HCT116 (cell line): ENCODE measurements around the gene GJE1. TPM values are rescaled to one million over a fixed set of nuclear protein-coding genes. Genes with fewer than 3 reads are reported as not detected.

Source experiments
- ATAC-seq: fragments of 200-7000 bp; cut with Tn5 transposase; 2 replicates; pipeline ENCODE4 v1.9.1; 2020; ENCODE audit warnings: mild to moderate bottlenecking, moderate library complexity
- BruUV-seq: library from RNA; stranded (reverse); fragments of 400-500 nt; replicated peaks from 2 replicates; lab custom pipeline; 2021; lab: Mats Ljungman, UMichigan
- CTCF ChIA-PET: fragments of 300-600 bp; sonication (Branson Sonifier 250); formaldehyde crosslinking; loops from one replicate; lab custom pipeline; 2021; ENCODE audit warnings: antibody characterized with exemption; lab: Charles Lee
- POLR2A ChIA-PET: fragments of 300-600, 350-600 bp; sonication (Branson Sonifier 250); formaldehyde crosslinking; loops from one replicate; lab custom pipeline; 2021; ENCODE audit warnings: antibody characterized with exemption; lab: Charles Lee
- RAD21 ChIA-PET, 2 experiments: fragments of 300-600 bp; sonication (Branson Sonifier 250); formaldehyde crosslinking; loops; one replicate each; lab custom pipeline; 2023; ENCODE audit warnings: low total read pairs in 2 of 2; ENCODE audit not compliant: uncharacterized antibody in 2 of 2, unreplicated experiment in 2 of 2, low non-redundant PET in 1 of 2; lab: Charles Lee
- DNase-seq: peaks from one replicate; pipeline ENCODE4 v3.0.0-alpha.2; 2010; ENCODE audit warnings: low read depth, low spot score
- H2AFZ ChIP-seq: fragments of 200-600 bp; shearing (Covaris generic), sonication (generic); 2 replicates; pipeline ENCODE4 v1.6.1; 2017; ENCODE audit warnings: low read depth, mixed run types, mixed read lengths, antibody characterized with exemption, low read length; ENCODE audit not compliant: poor library complexity, severe bottlenecking
- H3K27ac ChIP-seq: 2 replicates; pipeline ENCODE4 v1.5.1; 2012; ENCODE audit warnings: low read depth, low read length
- H3K27me3 ChIP-seq: fragments of 200-600 bp; sonication (generic); 2 replicates; pipeline ENCODE4 v1.6.1; 2016; ENCODE audit warnings: mixed run types, low read length, mixed read lengths; ENCODE audit not compliant: insufficient read depth
- H3K36me3 ChIP-seq, 2 experiments: fragments of 200-500 bp in 1 of 2; fragments of 200-600 bp in 1 of 2; sonication (Bioruptor generic) in 1 of 2; sonication (generic) in 1 of 2; 2 replicates each; pipeline versions ENCODE4 v1.5.1 to v1.6.1; 2014 to 2016; ENCODE audit warnings: low read length in 2 of 2, inconsistent platforms in 1 of 2, mixed read lengths in 1 of 2, mixed run types in 1 of 2; ENCODE audit not compliant: insufficient read depth in 2 of 2, control insufficient read depth in 1 of 2
- H3K4me1 ChIP-seq, 2 experiments: fragments of 200-600 bp in 1 of 2; sonication (generic) in 1 of 2; 2 replicates each; pipeline versions ENCODE4 v1.5.1 to v1.6.1; 2012 to 2017; ENCODE audit warnings: low read length in 2 of 2, inconsistent platforms in 1 of 2, mild to moderate bottlenecking in 1 of 2, mixed read lengths in 1 of 2, mixed run types in 1 of 2, moderate library complexity in 1 of 2; ENCODE audit not compliant: insufficient read depth in 2 of 2, control insufficient read depth in 1 of 2
- H3K4me2 ChIP-seq: fragments of 200-600 bp; sonication (generic); 2 replicates; pipeline ENCODE4 v1.6.1; 2017; ENCODE audit warnings: mixed run types, low read length, mixed read lengths
- H3K4me3 ChIP-seq, 2 experiments: fragments of 200-600 bp in 1 of 2; sonication (generic) in 1 of 2; replicated peaks in 1 of 2; 2 replicates each; pipeline ENCODE4 v1.5.1; 2011 to 2016; ENCODE audit warnings: low read length in 2 of 2, control low read depth in 1 of 2, low read depth in 1 of 2, mild to moderate bottlenecking in 1 of 2, mixed read lengths in 1 of 2, mixed run types in 1 of 2
- H3K79me2 ChIP-seq: fragments of 200-600 bp; sonication (generic); 2 replicates; pipeline ENCODE4 v1.6.1; 2017; ENCODE audit warnings: mild to moderate bottlenecking, mixed run types, low read length, moderate library complexity, mixed read lengths; ENCODE audit not compliant: insufficient read depth
- H3K9ac ChIP-seq: fragments of 200-600 bp; sonication (generic); 2 replicates; pipeline ENCODE4 v1.6.1; 2016; ENCODE audit warnings: low read length, mixed read lengths
- H3K9me2 ChIP-seq: fragments of 200-600 bp; sonication (generic), shearing (Covaris generic); 2 replicates; pipeline ENCODE4 v1.6.1; 2017; ENCODE audit warnings: mixed run types, mild to moderate bottlenecking, moderate library complexity; ENCODE audit not compliant: insufficient read depth
- H3K9me3 ChIP-seq, 2 experiments: fragments of 200-500 bp in 1 of 2; fragments of 200-600 bp in 1 of 2; sonication (Bioruptor generic) in 1 of 2; sonication (generic) in 1 of 2; 2 replicates each; pipeline ENCODE4 v1.6.1; 2014 to 2017; ENCODE audit warnings: low read length in 2 of 2, mixed read lengths in 2 of 2, inconsistent platforms in 1 of 2, low read depth in 1 of 2, mild to moderate bottlenecking in 1 of 2, mixed run types in 1 of 2, moderate library complexity in 1 of 2; ENCODE audit not compliant: control insufficient read depth in 1 of 2, insufficient read depth in 1 of 2
- H4K20me1 ChIP-seq: fragments of 200-600 bp; sonication (generic), shearing (Covaris generic); 2 replicates; pipeline ENCODE4 v1.6.1; 2017; ENCODE audit warnings: mixed run types, mild to moderate bottlenecking, moderate library complexity; ENCODE audit not compliant: insufficient read depth
- ATF3 ChIP-seq: IDR thresholded peaks from 2 replicates; pipeline ENCODE4 v1.6.1; 2012
- CBX3 ChIP-seq: IDR thresholded peaks from 2 replicates; pipeline ENCODE4 v1.6.1; 2012; ENCODE audit warnings: low read depth
- CTCF ChIP-seq, 3 experiments: fragments of 200-600 bp in 1 of 3; sonication (generic) in 1 of 3; IDR thresholded peaks in 2 of 3; conservative IDR thresholded peaks in 1 of 3; 2 replicates each; pipeline ENCODE4 v1.5.1; 2012 to 2017; ENCODE audit warnings: low read depth in 2 of 3, low read length in 2 of 3, antibody characterized with exemption in 1 of 3, borderline replicate concordance in 1 of 3, control low read depth in 1 of 3, mild to moderate bottlenecking in 1 of 3, mixed read lengths in 1 of 3, mixed run types in 1 of 3, moderate library complexity in 1 of 3; ENCODE audit not compliant: insufficient read depth in 1 of 3
- JUND ChIP-seq: IDR thresholded peaks from 2 replicates; pipeline ENCODE4 v1.6.1; 2012
- POLR2A ChIP-seq: IDR thresholded peaks from 2 replicates; pipeline ENCODE4 v1.7.0; 2011; ENCODE audit warnings: borderline replicate concordance; ENCODE audit not compliant: insufficient read depth, insufficient read length; ENCODE audit errors: extremely low read depth
- REST ChIP-seq: IDR thresholded peaks from 2 replicates; pipeline ENCODE4 v1.6.1; 2012; ENCODE audit warnings: low read depth
- SP1 ChIP-seq: IDR thresholded peaks from 2 replicates; pipeline ENCODE4 v1.6.1; 2012; ENCODE audit warnings: low read depth
- SRF ChIP-seq: IDR thresholded peaks from 2 replicates; pipeline ENCODE4 v1.6.1; 2012; ENCODE audit warnings: low read depth
- TCF7L2 ChIP-seq: IDR thresholded peaks from 2 replicates; pipeline ENCODE4 v1.7.0; 2011; ENCODE audit warnings: borderline replicate concordance, inconsistent platforms; ENCODE audit not compliant: insufficient read depth, insufficient read length; ENCODE audit errors: extremely low read depth
- ZBTB33 ChIP-seq: IDR thresholded peaks from 2 replicates; pipeline ENCODE4 v1.6.1; 2011; ENCODE audit warnings: mild to moderate bottlenecking, low read length, moderate library complexity; ENCODE audit not compliant: insufficient replicate concordance; ENCODE audit errors: extremely low read depth
- intact Hi-C: fragments of 100-400 bp; cut with micrococcal nuclease; formaldehyde crosslinking; loops from 2 replicates; pipeline ENCODE4 v1.10.0; 2022
- total RNA-seq: library from RNA; stranded (reverse); gene quantifications from one replicate; pipeline ENCODE4 v1.2.1, GENCODE V29; 2021; ENCODE audit not compliant: unreplicated experiment

The GJE1 gene
- total RNA-seq, 1 experiment from 2014 or later, result not detected

GRCh38 chr6:142174703-142175102 lies 42.0 kb downstream of the GJE1 start:
- DNase-seq, result no peak
- TF ChIP-seq ATF3 (no peak), CTCF (IDR thresholded peaks at IDR 0.05 in 2 of 3, conservative IDR thresholded peaks at IDR 0.05 in 1 of 3; ENCODE audit: borderline replicate concordance in 1 of 3, insufficient read depth in 1 of 3, low read depth in 2 of 3, low read length in 2 of 3) (no peak), CBX3 (no peak), JUND (no peak), SRF (no peak), POLR2A (no peak), TCF7L2 (no peak), REST (no peak), SP1 (no peak), ZBTB33 (no peak)
- TF ChIP-seq, all 23 proteins: peak for 0
- no peaks in the 10 kb centered on the region for H3K9me2 ChIP-seq
- H3K4me3 ChIP-seq, result no peak overlapping the region
- H3K27me3 ChIP-seq, result no peaks in the 10 kb centered on the region
- H3K36me3 ChIP-seq, result peaks cover 18 to 35% of the 10 kb centered on the region in 2 experiments
- no peak overlapping the region for H2AFZ ChIP-seq
- no peaks in the 10 kb centered on the region for H3K4me1 ChIP-seq
- no peak overlapping the region for H3K9ac ChIP-seq
- H3K27ac ChIP-seq, result no peak overlapping the region
- ChIA-PET POLR2A (no interaction called here), CTCF (no interaction called here), RAD21 (no interaction called here)
- H3K79me2 ChIP-seq, result peaks cover 12% of the 10 kb centered on the region; the same call in 1 of the 2 replicates
- no peaks in the 10 kb centered on the region for H3K9me3 ChIP-seq
- intact Hi-C loops, result no loop called here
- H3K4me2 ChIP-seq, result no peak overlapping the region
- H4K20me1 ChIP-seq, result no peaks in the 10 kb centered on the region
- no peak for ATAC-seq
- no TSS peak for BruUV-seq
